ENCODE results near the gene TTC39B. TPM values are rescaled to one million over a fixed set of nuclear protein-coding genes. Genes with fewer than 3 reads are reported as not detected.

The TTC39B gene
- total RNA-seq, 1 donor from 2014 or later: 49.2 TPM

DNA sequence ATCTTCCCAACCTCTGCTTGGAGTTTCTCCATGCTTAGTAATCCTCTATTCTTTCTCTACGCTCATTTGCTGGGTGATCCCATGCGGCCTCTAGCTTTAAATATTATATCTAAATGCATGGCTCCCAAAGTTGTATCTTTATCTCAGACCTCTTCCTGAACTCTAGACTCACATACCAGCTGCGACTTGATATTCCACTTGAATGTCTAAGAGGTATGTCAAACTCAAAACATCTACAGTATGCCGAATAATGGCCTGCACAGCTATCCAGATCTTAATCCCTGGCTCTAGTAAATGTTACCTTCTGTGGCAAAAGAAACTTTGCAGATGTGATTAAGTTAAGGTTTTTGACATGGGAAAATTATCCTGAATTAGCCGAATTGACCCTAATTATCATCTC, 179.2 kb downstream of the TTC39B start:
- no peak for DNase-seq

DNA sequence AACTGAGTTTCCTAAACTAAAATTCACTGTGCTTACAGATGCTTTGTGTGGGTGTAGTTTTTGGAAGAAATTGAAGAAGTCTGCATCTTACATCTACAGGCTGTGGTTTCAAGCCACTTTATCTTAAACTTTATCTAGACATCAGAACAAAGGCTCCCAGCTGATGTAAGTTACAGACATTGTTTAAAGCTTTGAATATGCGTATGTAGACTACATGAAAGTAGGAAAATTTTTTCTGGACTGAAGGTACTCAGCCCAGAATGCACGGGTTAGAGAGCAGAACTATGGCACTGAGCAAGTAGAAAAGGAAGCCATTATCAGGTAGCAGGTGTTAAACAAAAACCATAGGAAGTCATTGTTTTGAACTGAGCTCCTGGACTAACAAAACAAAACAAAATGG, 185.4 kb downstream of the TTC39B start:
- Histone ChIP-seq H3K36me3 (no peaks in the 10 kb centered on the region), H3K9me3 (no peaks in the 10 kb centered on the region), H3K27me3 (ENCODE audit: low read depth) (no peaks in the 10 kb centered on the region), H3K4me3 (no peak overlapping the region), H3K27ac (no peak overlapping the region), H3K4me1 (peaks cover 3% of the 10 kb centered on the region)
- intact Hi-C loops (cut with DNase I): no loop called here
- DNase-seq: no peak
- ATAC-seq: no peak
- TF ChIP-seq, protein P1, sequence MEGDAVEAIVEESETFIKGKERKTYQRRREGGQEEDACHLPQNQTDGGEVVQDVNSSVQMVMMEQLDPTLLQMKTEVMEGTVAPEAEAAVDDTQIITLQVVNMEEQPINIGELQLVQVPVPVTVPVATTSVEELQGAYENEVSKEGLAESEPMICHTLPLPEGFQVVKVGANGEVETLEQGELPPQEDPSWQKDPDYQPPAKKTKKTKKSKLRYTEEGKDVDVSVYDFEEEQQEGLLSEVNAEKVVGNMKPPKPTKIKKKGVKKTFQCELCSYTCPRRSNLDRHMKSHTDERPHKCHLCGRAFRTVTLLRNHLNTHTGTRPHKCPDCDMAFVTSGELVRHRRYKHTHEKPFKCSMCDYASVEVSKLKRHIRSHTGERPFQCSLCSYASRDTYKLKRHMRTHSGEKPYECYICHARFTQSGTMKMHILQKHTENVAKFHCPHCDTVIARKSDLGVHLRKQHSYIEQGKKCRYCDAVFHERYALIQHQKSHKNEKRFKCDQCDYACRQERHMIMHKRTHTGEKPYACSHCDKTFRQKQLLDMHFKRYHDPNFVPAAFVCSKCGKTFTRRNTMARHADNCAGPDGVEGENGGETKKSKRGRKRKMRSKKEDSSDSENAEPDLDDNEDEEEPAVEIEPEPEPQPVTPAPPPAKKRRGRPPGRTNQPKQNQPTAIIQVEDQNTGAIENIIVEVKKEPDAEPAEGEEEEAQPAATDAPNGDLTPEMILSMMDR (IDR thresholded peaks at IDR 0.05): no peak

More for the DNA sequence above, 179.2 kb downstream of the TTC39B start:
- TF ChIP-seq, protein P1 (IDR thresholded peaks at IDR 0.05): no peak
- Histone ChIP-seq H3K9me3 (no peaks in the 10 kb centered on the region), H3K36me3 (no peaks in the 10 kb centered on the region), H3K4me3 (no peak overlapping the region), H3K27me3 (ENCODE audit: low read depth) (no peaks in the 10 kb centered on the region), H3K4me1 (no peaks in the 10 kb centered on the region), H3K27ac (no peak overlapping the region)
- intact Hi-C loops (cut with DNase I): no loop called here
- no peak for ATAC-seq

DNA sequence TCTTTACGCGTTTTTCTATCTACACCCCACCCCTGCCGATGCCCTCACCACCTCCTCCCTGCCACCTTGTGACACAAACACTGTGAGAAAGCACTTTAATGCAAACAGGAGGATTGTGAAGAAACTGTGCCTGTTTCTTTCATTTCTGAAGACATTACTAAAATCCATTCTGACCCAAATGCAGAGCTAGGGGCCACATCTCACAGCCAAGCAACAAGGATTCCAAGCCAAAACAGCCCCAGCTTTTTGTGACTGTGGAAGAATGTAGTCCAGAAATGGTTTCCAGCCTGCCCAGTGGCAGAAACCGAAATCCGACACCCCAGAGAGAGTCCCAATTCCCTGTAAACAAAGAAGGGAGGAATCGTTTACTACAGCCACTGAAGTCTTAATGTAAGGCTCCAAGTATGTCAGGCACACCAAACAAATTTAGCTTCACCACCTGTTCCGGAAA, 190.9 kb downstream of the TTC39B start:
- ATAC-seq (no peak), DNase-seq (no peak)
- Histone ChIP-seq H3K4me1 (no peaks in the 10 kb centered on the region), H3K27ac (no peak overlapping the region), H3K36me3 (no peaks in the 10 kb centered on the region), H3K9me3 (no peaks in the 10 kb centered on the region), H3K4me3 (no peak overlapping the region), H3K27me3 (ENCODE audit: low read depth) (no peaks in the 10 kb centered on the region)
- TF ChIP-seq, protein P1 (IDR thresholded peaks at IDR 0.05): no peak
- intact Hi-C loops (cut with DNase I): no loop called here

DNA sequence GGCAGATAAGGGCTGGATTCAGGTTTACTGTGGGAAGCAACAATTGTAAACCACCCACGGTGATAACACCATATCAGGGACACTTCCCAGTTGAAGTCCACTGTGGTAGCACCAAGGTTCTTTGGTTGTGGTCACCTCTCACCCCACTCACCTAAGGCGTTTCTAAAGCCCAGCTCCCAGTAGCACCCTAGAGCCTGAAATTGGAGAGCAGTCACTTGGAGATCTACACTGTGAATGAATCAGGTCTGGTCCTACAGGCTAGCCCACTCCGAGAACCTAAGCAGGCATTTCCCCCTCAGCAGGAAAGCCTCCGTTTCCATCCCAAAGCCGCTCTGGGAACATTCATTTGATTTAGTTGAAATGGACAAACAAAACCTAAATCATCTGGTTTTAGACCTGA, 191.3 kb downstream of the TTC39B start:
- DNase-seq (no peak), ATAC-seq (no peak)
- intact Hi-C loops (cut with DNase I): no loop called here
- TF ChIP-seq, protein P1 (IDR thresholded peaks at IDR 0.05): no peak
- Histone ChIP-seq H3K36me3 (no peaks in the 10 kb centered on the region), H3K4me3 (no peak overlapping the region), H3K9me3 (no peaks in the 10 kb centered on the region), H3K27me3 (ENCODE audit: low read depth) (no peaks in the 10 kb centered on the region), H3K27ac (no peak overlapping the region), H3K4me1 (no peaks in the 10 kb centered on the region)

DNA sequence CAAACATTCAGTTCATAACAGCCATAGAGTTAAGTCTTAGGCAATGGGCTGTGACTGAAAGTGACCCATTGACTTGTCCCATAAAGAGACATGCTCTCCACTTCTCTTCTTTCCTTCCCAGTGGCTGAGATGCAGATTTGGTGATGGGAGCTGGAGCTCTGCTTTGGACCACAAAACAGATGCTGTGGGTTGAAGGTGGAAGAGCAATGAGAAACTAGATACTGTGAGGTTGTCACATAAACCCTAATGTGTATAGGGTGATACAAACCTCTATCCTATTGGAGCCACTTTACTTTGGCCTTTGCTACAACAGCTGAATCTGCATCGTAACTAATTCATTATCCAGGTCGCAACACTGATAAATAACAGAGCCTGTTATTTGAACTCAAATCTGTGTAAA, 192.0 kb downstream of the TTC39B start:
- Histone ChIP-seq H3K9me3 (no peaks in the 10 kb centered on the region), H3K27me3 (ENCODE audit: low read depth) (no peaks in the 10 kb centered on the region), H3K4me1 (no peaks in the 10 kb centered on the region), H3K36me3 (no peaks in the 10 kb centered on the region), H3K27ac (no peak overlapping the region), H3K4me3 (no peak overlapping the region)
- DNase-seq (no peak), ATAC-seq (no peak)
- TF ChIP-seq, protein P1 (IDR thresholded peaks at IDR 0.05): no peak
- intact Hi-C loops (cut with DNase I): no loop called here

Other genes starting within 250 kb of the TTC39B start
- 30.7 TPM for gene SNAPC3, start 115.7 kb upstream of the TTC39B start, total RNA-seq
- 41.7 TPM for gene PSIP1, start 203.8 kb upstream of the TTC39B start, total RNA-seq
- 2.9 TPM for gene CCDC171, start 245.8 kb upstream of the TTC39B start, total RNA-seq